Trophoblast cell (in vitro differentiated cells and primary cell): ENCODE data around the gene COPB2.

Source experiments
- DNase-seq, 2 donors: peaks; one replicate each; pipeline ENCODE4 v3.0.0-alpha.2; 2016
- H2AFZ ChIP-seq: 2 replicates; pipeline ENCODE4 v1.6.1; 2013; ENCODE audit warnings: low read length, moderate library complexity, mild to moderate bottlenecking; ENCODE audit not compliant: insufficient read depth, poor library complexity
- H2AK5ac ChIP-seq: 2 replicates; pipeline ENCODE4 v1.6.1; 2013; ENCODE audit warnings: mild to moderate bottlenecking, low read length
- H2BK120ac ChIP-seq: 2 replicates; pipeline ENCODE4 v1.6.1; 2013; ENCODE audit warnings: low read length, mild to moderate bottlenecking, moderate library complexity; ENCODE audit not compliant: insufficient read depth, poor library complexity
- H2BK12ac ChIP-seq: 2 replicates; pipeline ENCODE4 v1.6.1; 2013; ENCODE audit warnings: mild to moderate bottlenecking, low read length, moderate library complexity
- H2BK5ac ChIP-seq: 2 replicates; pipeline ENCODE4 v1.6.1; 2013; ENCODE audit warnings: low read length, low read depth, moderate library complexity, mild to moderate bottlenecking; ENCODE audit not compliant: poor library complexity
- H3K14ac ChIP-seq: 2 replicates; pipeline ENCODE4 v1.6.1; 2013; ENCODE audit warnings: mild to moderate bottlenecking, low read length
- H3K18ac ChIP-seq: 2 replicates; pipeline ENCODE4 v1.6.1; 2013; ENCODE audit warnings: mild to moderate bottlenecking, low read length
- H3K23ac ChIP-seq: 2 replicates; pipeline ENCODE4 v1.6.1; 2013; ENCODE audit warnings: low read length
- H3K27ac ChIP-seq: 2 replicates; pipeline ENCODE4 v1.5.1; 2013; ENCODE audit warnings: low read depth, mild to moderate bottlenecking, inconsistent platforms, low read length, moderate library complexity
- H3K27me3 ChIP-seq: 2 replicates; pipeline ENCODE4 v1.6.1; 2013; ENCODE audit warnings: inconsistent platforms, mild to moderate bottlenecking, low read length, moderate library complexity; ENCODE audit not compliant: insufficient read depth
- H3K36me3 ChIP-seq, 2 experiments: 1 replicate in 1 of 2; 2 replicates in 1 of 2; pipeline ENCODE4 v1.6.1; 2013; ENCODE audit warnings: low read length in 2 of 2, mild to moderate bottlenecking in 2 of 2, moderate library complexity in 1 of 2; ENCODE audit not compliant: insufficient read depth in 2 of 2, control insufficient read depth in 1 of 2
- H3K4ac ChIP-seq: 2 replicates; pipeline ENCODE4 v1.6.1; 2013; ENCODE audit warnings: low read depth, mild to moderate bottlenecking, low read length, moderate library complexity
- H3K4me1 ChIP-seq, 2 experiments: 1 replicate in 1 of 2; 2 replicates in 1 of 2; pipeline ENCODE4 v1.6.1; 2013; ENCODE audit warnings: low read length in 2 of 2, mild to moderate bottlenecking in 2 of 2, moderate library complexity in 1 of 2; ENCODE audit not compliant: insufficient read depth in 2 of 2, control insufficient read depth in 1 of 2
- H3K4me2 ChIP-seq: 2 replicates; pipeline ENCODE4 v1.6.1; 2013; ENCODE audit warnings: inconsistent platforms, mild to moderate bottlenecking, low read length, moderate library complexity
- H3K4me3 ChIP-seq: 2 replicates; pipeline ENCODE4 v1.5.1; 2013; ENCODE audit warnings: mild to moderate bottlenecking, low read depth, low read length, inconsistent platforms
- H3K79me1 ChIP-seq: one replicate; pipeline ENCODE4 v1.6.1; 2013; ENCODE audit warnings: low read length
- H3K79me2 ChIP-seq: 2 replicates; pipeline ENCODE4 v1.6.1; 2013; ENCODE audit warnings: low read length, mild to moderate bottlenecking; ENCODE audit not compliant: control insufficient read depth, insufficient read depth, poor library complexity
- H3K9ac ChIP-seq: 2 replicates; pipeline ENCODE4 v1.6.1; 2013; ENCODE audit warnings: mild to moderate bottlenecking, low read length
- H3K9me3 ChIP-seq: 2 replicates; pipeline ENCODE4 v1.6.1; 2013; ENCODE audit warnings: low read depth, mild to moderate bottlenecking, control low read depth, inconsistent platforms, low read length; ENCODE audit not compliant: insufficient read depth
- H4K12ac ChIP-seq: 2 replicates; pipeline ENCODE4 v1.6.1; 2013; ENCODE audit warnings: low read depth, mild to moderate bottlenecking, low read length, moderate library complexity
- H4K8ac ChIP-seq: 2 replicates; pipeline ENCODE4 v1.6.1; 2013; ENCODE audit warnings: low read depth, mild to moderate bottlenecking, low read length, moderate library complexity
- H4K91ac ChIP-seq: one replicate; pipeline ENCODE4 v1.6.1; 2013; ENCODE audit warnings: low read depth, mild to moderate bottlenecking, low read length, moderate library complexity
- WGBS: extraction: QIAGEN DNeasy Blood & Tissue Kit; methylation state at CpG from one replicate; pipeline ENCODE4 v1.1.7; 2013; ENCODE audit warnings: missing lambda C conversion rate; ENCODE audit not compliant: insufficient read length, insufficient coverage; ENCODE audit errors: extremely low coverage; 5-methylcytosine and 5-hydroxymethylcytosine counted together

Gene COPB2

DNA sequence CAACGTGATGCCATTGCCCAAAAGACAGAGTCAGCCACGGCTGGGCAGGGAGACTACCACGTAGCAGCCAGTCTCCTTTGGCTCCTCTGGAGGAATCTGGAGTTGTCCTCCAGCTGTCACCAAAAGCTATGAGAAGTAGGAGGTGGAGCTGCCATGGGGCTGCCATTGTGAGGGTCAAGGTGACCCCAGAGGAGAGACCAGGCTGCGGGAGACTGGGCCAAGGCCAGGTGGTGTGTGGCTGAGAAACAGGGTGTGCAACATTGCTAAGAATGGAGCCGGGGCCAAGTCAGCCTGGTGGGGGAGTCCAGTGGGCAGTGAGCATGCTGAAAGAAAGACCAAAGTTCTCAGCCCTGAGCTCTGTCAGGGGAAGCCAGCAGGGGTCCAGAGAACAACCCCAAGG lies 75.5 kb downstream of the COPB2 start:
- Histone ChIP-seq H2BK120ac (no peak overlapping the region), H3K4me2 (no peak overlapping the region), H2AFZ (no peak overlapping the region), H4K8ac (no peak overlapping the region), H4K12ac (no peak overlapping the region), H2BK12ac (peak overlapping the region; percentile 65), H3K36me3 (no peaks in the 10 kb centered on the region), H3K27ac (no peak overlapping the region), H2BK5ac (no peak overlapping the region), H2AK5ac (no peak overlapping the region), H3K4me1 (peaks cover 31 to 42% of the 10 kb centered on the region in 2 experiments), H3K23ac (no peak overlapping the region), H3K14ac (peak overlapping the region; percentile 8), H3K9me3 (no peaks in the 10 kb centered on the region), H3K27me3 (no peaks in the 10 kb centered on the region), H3K79me2 (no peaks in the 10 kb centered on the region), H3K9ac (no peak overlapping the region), H3K79me1 (peaks cover 13% of the 10 kb centered on the region), H3K4me3 (no peak overlapping the region), H3K18ac (no peak overlapping the region), H4K91ac (peak overlapping the region; percentile 37), H3K4ac (no peak overlapping the region)
- WGBS: no CpG with 5 or more reads among the region's 5 CpGs
- no peak for DNase-seq

DNA sequence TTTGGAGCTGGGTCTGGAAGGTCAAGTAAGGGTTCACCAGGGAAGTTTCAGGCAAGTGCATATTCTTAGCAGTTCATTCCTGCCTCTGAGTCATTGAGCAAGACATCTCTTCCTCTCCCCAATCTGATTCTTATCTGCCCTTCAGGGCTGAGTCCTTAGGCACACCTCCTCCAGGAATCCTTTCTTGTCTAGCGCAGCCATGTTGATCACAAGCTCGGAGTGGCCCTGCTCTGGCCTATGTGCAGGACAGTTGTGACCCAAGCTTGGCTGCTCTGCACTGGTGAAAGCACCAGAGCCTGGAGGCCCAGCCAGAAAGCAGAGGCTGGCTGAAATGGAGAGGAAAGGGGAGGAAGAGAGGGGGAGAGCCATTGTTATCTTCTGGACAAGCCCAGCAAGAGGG lies 76.5 kb downstream of the COPB2 start:
- no peak overlapping the region for H3K23ac ChIP-seq
- no peak overlapping the region for H4K12ac ChIP-seq
- WGBS: no CpG with 5 or more reads among the region's 2 CpGs
- H2AK5ac ChIP-seq: no peak overlapping the region
- no peak overlapping the region for H2BK12ac ChIP-seq
- no peaks in the 10 kb centered on the region for H3K36me3 ChIP-seq
- H2BK120ac ChIP-seq: no peak overlapping the region
- peak; percentile 84 to 95 for DNase-seq
- H3K79me1 ChIP-seq: peaks cover 18% of the 10 kb centered on the region
- H2AFZ ChIP-seq: no peak overlapping the region
- no peak overlapping the region for H3K4me2 ChIP-seq
- peaks cover 38 to 49% of the 10 kb centered on the region in 2 experiments for H3K4me1 ChIP-seq
- no peak overlapping the region for H3K4me3 ChIP-seq
- no peak overlapping the region for H4K8ac ChIP-seq
- H3K9me3 ChIP-seq: no peaks in the 10 kb centered on the region
- H3K9ac ChIP-seq: no peak overlapping the region
- no peak overlapping the region for H3K18ac ChIP-seq
- no peak overlapping the region for H2BK5ac ChIP-seq
- no peak overlapping the region for H3K4ac ChIP-seq
- H4K91ac ChIP-seq: no peak overlapping the region
- no peaks in the 10 kb centered on the region for H3K79me2 ChIP-seq
- H3K14ac ChIP-seq: no peak overlapping the region
- H3K27me3 ChIP-seq: no peaks in the 10 kb centered on the region
- peak overlapping the region; percentile 38 for H3K27ac ChIP-seq

DNA sequence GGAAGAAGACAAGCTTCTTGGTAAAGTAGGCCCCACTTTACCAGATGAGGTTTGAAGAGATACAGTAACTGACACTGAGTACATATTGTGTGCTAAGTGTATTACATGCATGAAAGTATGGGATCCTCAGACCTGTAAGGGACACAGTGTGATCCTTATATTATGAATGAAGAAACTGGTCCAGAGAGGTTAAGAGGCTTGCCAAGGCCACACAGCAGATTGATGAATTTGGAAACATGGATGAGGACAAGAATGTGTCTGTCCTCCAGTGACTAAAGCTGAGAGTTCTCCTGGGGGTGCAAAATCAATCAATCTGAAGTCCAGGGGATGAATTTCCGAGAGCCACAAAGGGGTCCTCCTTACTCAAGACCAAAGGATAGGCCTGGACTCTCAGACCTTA lies 77.0 kb downstream of the COPB2 start:
- Histone ChIP-seq H3K4me3 (no peak overlapping the region), H3K27ac (peak overlapping the region; percentile 20), H2AK5ac (no peak overlapping the region), H3K4ac (no peak overlapping the region), H4K8ac (no peak overlapping the region), H2BK5ac (no peak overlapping the region), H2AFZ (no peak overlapping the region), H3K4me1 (peaks cover 38 to 49% of the 10 kb centered on the region in 2 experiments), H3K4me2 (no peak overlapping the region), H4K91ac (peak overlapping the region; percentile 41), H3K23ac (no peak overlapping the region), H3K79me2 (no peaks in the 10 kb centered on the region), H2BK120ac (no peak overlapping the region), H3K14ac (peak overlapping the region; percentile 29), H3K27me3 (no peaks in the 10 kb centered on the region), H3K79me1 (peaks cover 18% of the 10 kb centered on the region), H3K9ac (no peak overlapping the region), H3K9me3 (no peaks in the 10 kb centered on the region), H2BK12ac (peak overlapping the region; percentile 20), H4K12ac (no peak overlapping the region), H3K18ac (no peak overlapping the region), H3K36me3 (no peaks in the 10 kb centered on the region)
- no peak for DNase-seq
- WGBS: no CpG with 5 or more reads among the region's 1 CpG

DNA sequence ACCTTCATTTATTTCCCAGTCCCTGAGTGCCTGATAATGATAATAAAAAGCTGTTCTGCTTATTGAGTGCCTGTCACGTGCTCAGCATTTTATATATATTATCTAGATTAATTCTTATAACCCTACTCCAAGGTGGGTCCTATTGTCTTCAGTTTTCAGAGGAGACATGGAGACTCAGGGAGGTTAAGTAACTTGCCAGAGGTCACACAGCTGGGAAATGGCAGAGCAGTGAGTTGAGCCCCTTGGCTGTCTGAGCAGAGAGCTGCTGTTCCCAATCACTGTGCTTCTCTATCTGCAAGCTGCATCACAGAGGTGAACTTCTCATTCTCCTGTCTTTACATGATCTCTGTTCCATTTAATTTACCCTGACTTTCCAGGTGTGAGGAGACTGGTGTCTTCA lies 77.9 kb downstream of the COPB2 start:
- no peak overlapping the region for H2AFZ ChIP-seq
- H3K18ac ChIP-seq: no peak overlapping the region
- no CpG with 5 or more reads among the region's 1 CpG for WGBS

More for the DNA sequence above, 77.9 kb downstream of the COPB2 start:
- Histone ChIP-seq H3K9me3 (no peaks in the 10 kb centered on the region), H3K4ac (no peak overlapping the region), H3K36me3 (no peaks in the 10 kb centered on the region), H4K12ac (no peak overlapping the region), H3K23ac (no peak overlapping the region), H3K4me1 (peaks cover 33 to 44% of the 10 kb centered on the region in 2 experiments), H2BK5ac (no peak overlapping the region), H3K27ac (no peak overlapping the region), H3K79me2 (no peaks in the 10 kb centered on the region), H2BK120ac (no peak overlapping the region), H4K8ac (no peak overlapping the region), H4K91ac (peak overlapping the region; percentile 41), H3K9ac (no peak overlapping the region), H3K4me2 (no peak overlapping the region), H3K4me3 (no peak overlapping the region), H3K79me1 (peaks cover 18% of the 10 kb centered on the region), H3K14ac (no peak overlapping the region), H2BK12ac (no peak overlapping the region), H3K27me3 (no peaks in the 10 kb centered on the region), H2AK5ac (no peak overlapping the region)
- no peak for DNase-seq
